ENCODE measurements around the gene MGA.

Gene MGA

DNA sequence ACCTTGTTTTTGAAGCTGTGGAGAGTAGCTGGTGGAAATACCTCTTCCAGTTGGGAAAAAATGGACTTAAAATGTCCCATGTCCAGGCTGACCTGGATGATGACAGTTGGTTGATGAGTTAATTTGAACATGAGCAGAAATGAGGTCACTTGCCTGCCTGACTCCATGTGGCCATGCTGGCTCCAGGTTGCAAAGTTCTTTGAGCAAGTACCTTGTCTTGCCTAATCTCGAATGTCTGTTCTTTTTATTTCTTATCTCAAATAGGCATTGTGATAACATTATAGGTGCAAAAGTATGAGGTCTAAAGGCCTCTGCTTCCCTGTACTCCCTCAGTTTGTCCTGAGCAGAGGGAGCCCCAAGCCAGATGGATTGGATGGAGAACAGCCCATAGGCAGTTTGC lies 123.1 kb downstream of the MGA start:
- no peak for DNase-seq (ENCODE audit: low read depth)

DNA sequence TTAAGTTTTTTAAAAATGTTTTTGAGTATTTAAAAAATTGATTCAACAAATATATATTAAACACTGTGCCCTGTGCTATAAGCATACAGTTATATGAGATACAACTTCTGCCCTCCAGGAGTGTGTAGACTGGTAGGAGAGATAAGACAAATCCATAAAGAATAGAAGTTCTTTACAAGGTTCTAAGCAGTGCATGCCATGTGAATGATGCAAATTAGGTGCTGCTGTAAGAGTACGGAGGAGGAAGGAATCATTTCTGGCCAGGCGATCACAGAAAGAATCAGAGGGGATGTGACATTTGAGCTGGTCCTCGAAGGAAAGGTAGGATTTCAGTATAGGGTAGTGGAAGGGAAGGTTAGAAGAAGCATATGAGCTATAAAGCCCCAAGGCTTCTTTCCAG lies 128.1 kb downstream of the MGA start:
- no peak for DNase-seq (ENCODE audit: low read depth)

DNA sequence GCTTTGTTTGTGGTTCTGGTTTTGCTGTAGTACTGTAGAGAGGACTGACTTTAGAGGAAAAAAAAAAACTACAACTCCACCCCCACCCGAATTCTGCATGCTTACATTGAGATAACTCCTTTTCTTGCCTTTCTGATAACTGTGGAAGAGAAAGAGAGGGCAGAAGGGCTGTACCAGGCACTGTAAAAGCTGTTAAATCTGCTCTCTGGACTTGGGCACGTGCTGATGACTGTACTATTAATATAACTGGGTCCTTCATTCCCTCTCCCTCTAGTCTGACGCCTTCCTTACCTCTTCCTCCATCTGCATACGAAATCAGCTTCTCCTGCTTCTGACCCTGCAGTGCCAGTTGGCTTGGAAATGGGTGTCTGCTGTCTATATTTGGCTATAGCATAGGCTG lies 129.0 kb downstream of the MGA start:
- no peak for DNase-seq (ENCODE audit: low read depth)

DNA sequence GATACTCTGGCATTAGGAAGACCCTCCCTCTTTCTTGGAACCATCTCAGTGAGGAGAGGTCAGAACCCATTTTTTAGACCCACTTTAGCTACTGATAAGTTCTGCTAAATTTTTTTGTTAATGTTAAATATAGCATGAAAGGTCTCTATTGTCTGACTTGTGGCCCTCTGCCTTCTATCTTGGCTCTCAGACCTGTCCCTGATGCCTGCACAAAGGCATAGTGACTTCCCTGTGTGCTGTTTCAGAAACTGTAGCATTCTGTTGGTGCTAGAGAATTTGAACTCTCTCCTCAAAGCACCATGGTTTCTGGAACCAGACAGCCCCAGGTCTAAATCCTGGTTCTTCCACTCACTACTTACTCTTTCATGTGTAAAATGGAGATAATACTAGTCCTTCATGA lies 129.5 kb downstream of the MGA start:
- DNase-seq (ENCODE audit: low read depth), result no peak

DNA sequence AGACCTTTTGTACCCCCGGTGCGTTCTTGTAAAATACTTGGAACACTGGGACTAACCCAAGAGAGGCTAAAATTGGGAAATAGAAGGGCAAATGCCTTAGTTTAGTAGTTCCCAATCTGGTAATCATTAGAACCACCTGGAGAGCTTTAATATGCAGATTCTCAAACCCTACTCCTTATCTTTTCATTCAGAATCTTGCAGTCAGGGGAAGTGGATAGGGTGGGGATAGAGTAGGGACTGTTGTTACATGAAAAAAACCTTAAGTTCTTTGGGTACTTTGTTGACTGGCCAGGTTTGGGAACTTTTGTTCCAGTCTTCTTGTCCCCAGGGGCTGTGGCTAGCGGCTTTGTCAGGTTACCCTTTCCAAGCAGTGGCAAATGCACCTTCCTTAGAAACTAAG lies 130.0 kb downstream of the MGA start:
- DNase-seq (ENCODE audit: low read depth), result no peak

DNA sequence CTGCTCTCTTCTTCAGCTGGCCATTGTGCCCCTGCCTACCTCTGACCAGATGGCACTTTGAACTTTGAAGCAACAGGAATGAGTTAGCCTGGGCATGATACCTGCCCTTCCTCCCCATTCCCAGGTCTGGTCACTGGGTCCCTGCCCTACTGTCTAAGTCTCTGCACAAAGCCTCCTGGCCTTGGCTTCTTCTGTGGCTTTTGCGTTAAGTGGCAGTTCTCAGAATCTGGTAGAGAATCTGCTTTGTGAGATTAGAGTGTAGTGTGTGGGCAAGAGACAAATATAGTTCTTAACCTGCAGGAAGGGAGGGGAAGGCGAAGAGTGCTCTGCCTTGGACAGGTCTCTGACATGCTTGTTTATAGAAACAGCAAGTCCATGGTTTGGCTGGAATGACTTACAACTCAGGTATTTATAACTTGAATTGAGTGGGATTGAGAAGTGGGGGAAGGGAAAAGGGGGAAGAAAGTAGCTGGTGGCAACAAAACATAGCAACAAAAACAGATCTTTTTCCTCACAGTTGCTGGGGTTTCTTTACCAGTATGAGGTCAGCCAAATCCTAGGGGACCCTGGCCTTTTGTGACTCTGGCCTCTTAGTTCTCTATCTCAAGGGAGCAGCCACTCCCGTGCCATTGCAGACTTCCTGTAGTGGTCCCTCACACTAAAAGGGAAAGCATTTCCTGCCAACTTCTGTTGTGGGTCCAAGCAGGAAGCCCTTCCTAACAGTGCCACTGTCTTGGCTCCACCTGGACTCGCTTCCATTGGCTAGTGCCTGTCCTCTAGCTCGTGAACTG lies 130.7 kb downstream of the MGA start:
- no peak for DNase-seq (ENCODE audit: low read depth)

DNA sequence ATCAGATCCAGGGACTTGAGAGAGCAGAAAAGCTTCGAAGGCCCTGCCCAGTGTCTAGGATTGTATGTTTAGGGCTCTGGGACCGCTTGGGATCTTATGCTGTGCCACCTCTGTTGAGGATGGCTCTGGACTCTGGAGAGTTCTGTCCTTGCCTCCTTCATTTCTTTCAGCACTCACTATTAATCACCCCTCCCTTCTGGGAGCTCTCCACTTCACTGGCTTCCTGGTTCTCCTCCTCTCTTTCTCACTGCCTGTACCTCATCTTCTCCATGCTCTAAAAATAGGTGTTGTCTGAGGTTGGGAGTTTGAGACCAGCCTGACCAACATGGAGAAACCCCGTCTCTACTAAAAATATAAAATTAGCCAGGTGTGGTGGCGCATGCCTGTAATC lies 131.3 kb downstream of the MGA start:
- no peak for DNase-seq (ENCODE audit: low read depth)

DNA sequence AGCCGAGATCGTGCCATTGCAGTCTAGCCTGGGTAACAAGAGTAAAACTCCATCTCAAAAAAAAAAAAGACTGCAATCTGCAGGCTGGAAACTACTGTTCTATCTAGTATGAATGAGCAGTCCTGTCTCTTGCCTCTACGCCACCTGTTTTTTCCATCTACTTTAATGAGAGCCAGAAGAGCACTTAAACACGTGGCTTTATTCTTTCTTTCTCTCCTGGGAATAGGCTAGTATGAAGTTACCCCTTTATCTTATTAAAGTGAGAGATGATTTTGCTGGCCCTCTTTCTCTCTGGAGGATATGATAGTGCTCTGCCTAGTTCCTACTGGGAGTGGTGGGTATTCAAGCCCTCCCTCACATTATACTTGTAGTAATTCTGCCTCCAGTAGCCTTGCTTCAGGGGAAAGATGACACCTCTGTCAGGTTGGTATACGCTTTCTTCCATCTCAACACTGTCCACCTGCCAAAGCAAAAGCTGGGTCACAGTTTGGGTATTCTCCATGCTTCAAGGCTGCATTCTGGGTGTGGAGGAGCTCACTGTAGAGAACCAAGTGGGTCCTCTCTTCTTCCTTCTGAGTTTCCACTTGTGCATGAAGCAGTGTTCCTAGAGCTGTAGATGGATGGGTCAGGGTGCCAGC lies 131.9 kb downstream of the MGA start:
- no peak for DNase-seq (ENCODE audit: low read depth)

DNA sequence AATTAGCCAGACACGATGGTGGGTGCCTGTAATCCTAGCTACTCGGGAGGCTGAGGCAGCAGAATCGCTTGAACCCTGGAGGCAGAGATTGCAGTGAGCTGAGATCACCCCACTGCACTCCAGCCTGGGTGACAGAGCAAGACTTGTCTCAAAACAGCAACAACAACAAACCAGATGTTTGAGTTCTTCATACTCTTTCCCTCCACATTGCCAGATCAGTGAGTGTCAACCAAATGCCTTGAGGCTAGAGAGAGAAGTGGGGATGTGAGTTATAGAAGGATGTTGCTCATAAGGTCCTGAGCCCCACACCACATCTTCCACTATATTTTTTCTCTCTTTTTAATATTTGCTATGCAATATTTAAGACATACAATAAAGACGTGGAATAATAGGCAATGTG lies 133.9 kb downstream of the MGA start:
- no peak for DNase-seq (ENCODE audit: low read depth)

DNA sequence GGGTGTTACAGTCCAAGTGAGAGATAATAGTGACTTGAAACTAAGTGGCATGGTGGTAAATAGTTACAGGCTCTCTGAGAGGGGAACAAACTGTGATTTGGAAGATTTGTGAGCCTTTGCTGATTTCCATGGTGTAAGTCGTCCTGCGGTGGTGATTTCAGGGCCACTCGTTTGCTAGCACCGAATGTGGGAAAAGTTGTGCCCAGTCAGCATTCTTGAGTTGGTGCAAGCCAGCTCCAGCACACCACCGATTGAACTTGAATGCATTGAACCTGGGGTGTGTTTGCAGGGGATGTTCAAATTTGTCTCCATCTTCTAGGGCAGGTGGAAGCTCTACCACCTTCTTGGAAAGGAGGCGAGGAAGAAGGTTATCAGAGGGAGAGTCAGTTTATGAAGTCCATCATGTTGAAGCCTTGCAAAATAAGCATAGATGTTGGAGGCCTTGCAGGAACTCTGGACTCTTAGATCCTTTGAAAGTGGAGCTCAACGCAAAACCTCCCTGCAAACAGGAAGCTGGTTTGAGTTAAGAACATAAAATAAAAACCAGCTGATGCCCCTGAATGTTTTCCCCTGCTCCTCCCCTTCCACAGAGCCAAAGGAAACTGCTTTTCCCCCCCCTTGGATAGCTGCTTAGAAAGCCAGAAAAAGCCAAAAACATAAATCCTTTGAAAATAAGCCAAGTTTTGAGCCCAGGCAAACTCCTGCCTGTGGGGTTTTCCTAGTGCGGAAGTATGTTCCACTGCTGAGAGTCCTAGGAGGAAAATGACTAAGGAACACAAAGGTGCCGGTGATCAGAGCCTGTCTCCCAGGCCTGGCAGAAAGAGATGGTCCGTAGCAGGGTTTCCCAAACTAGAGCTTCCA lies 136.0 kb downstream of the MGA start:
- DNase-seq (ENCODE audit: low read depth), result no peak

DNA sequence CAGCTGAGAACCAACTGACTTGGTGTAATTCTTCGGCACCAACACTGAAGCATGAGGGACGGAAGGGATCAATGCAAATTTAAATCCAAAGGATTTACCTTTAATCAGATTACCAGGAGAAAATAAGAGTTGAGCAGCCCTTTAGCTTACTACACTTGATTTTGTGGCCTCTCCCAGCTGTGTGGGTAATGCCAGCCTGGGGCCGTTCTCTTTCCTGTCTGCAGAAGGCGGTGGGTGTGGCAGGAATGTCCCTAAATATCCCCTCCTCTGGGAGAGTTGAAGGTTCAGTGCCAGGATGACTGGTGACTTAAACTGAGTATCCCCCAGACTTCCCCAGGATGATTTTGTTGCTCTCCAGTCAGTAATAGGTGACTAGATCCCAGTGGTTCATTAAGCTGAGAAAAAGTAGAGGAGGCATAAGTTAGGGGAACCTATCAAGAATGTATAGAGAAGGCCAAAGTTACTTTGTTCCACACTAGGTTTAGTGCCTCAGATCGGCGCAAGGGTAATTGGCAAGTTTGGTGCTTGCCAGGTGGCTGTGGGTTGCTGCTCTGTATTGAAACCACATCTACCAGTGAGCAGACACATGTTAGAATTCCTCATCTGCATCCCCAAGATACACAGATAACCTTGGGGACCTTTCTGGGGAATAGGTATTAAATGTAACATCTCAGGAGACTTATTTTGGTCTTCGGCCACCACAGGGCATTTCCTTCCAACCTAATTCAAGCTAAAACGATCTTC lies 137.2 kb downstream of the MGA start:
- no peak for DNase-seq (ENCODE audit: low read depth)

DNA sequence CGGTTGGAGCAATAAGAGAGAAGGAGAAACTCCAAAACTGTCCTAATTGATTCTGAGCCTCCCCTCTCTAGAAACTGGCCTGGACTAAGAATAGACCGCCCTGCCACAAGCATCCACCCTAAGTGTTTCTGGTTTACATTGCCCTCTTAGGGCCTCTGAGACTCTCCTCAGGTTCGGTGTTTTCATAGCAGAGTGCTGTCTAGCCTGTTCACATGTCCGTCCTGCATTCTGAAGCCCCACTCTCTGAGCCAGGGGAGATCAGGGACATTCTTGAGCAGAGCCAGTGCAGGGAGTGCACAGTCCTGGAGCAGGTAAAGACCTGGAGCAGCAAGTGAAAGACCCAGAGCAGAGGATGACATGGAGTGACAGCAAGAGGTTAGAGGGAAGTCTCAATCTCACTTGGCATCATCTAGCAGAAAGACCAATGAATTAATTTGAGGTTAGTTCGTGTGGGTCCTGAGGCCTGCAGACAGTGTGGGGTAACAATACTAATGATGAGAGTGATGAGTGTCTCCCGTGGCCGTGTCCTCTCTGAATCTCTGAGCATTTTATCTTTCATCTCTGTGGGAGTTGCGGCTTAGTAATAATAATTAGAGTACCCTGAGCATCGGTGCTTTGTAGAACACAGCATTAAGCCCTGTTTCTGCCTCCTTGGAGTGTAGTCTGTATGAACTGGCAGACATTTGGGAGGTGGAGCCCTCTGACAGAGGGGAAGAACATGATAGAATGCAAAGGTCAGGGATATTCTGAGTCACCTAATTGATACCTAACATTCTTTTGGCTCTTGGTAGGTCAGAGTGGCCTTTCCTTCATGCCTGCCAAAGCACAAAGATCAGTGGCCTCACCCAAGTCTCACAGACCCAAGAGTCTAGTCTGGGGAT lies 138.6 kb downstream of the MGA start:
- DNase-seq (ENCODE audit: low read depth), result no peak

DNA sequence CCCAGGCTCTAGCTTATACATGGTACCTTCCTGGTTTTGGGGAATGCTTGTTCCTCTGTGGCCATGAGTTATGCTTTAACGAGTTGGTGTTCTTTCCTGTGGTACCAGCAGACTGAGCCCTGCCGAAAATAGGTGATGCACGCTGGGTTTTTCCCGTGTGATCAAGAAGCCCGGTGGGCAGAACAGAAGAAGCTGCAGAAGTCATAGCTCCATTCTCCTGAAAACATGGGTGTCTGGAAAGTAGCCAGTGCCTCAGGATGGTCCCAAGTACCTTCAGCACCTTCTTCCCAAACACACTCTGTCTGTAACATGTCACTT lies 139.2 kb downstream of the MGA start:
- DNase-seq (ENCODE audit: low read depth), result no peak

DNA sequence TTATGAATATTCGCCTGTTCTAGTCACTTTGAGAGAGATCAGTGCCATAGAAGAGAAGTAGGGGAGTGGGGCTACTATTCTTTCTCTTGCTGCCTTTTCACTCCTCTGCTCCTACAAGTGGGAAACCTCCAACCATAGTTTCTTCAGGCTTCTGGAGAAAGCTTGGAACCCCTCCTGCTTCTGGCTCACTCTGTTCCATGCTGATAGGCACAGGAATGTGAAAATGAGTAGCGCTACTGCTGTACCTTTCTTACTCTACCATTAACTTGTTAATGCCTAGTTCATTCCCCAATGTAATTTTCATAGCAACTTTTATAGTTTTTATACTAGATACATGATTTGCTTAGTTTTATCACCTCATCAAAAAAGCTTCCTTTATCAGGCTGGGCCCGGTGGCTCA lies 141.0 kb downstream of the MGA start:
- no peak for DNase-seq (ENCODE audit: low read depth)

DNA sequence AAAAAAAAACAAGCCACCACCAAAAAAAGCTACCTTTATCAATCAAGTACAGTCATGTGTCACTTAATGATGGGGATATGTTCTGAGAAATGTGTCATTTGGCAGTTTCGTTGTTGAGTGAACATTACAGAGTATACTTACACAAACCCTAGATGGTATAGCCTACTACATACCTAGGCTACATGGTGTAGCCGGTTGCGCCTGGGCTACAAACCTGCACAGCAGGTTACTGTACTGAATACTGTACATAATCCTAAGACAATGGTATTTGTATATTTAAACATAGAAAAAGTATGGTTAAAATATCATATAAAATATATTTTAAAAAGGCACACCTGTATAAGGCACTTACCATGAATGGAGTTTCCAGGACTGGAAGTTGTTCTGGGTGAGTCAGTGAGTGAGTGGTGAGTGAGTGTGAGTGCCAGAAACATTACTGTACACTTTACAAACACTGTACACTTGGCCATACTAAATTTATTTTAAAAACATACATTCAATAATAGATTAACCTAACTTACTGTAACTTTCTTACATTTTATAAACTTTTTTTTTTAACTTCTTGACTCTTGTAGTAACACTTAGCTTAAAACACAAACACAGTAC lies 141.7 kb downstream of the MGA start:
- DNase-seq (ENCODE audit: low read depth), result no peak

DNA sequence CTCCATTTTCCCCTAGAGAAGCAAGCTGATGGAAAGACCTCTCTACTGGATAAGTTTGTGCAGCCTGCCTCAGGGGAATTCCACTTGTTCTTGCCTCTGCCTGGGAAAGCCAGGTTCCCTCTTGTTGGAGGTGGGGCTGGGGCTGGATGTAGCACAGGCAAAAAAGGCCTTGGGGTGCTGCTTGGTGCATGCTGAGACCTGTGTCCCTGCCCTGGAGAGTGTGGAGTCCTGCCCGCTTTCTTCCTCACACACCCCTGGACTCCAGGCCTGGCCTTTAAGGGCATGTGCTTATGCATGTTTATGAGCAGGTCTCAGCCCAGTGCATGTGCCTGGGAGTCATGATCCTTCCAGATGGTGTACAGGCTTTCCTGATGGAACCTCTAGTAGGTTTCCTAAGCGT lies 144.2 kb downstream of the MGA start:
- no peak for DNase-seq (ENCODE audit: low read depth)

DNA sequence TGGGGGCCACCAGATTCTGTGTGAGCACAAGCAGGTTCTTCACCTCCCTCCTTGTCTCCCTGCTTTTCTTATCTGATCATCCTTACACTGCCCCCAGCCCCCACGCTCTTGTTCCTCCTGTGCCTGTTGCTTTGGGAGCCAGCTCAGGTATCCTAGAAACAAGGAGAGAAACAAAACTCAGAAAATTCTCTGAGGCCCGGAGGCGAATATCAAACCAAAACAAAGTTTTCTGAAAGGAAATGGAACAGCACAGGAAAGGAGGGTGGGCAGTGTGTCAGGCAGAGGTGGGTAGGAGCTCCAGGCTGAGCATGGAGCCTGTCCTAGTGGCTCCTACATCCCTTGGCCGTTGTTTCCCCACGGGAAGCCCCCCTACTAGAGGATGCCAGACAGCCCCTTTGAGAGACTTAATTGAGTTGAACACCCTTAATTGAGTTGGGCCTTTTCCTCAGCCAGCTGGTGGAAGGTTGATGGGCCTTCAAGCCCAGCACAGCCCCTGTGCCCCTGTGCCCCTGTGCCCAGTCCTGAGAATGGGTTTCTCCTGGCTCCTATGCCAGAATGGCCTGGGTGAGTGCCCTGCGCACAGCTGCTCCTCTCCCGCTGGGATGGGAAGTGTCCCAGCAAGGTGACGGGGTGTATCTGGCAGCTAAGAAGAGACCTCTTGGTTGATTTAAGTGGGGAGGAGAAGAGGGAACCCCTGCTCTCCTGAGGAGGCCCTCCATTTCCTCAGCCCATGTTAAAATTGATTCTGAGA lies 144.9 kb downstream of the MGA start:
- DNase-seq (ENCODE audit: low read depth), result no peak

DNA sequence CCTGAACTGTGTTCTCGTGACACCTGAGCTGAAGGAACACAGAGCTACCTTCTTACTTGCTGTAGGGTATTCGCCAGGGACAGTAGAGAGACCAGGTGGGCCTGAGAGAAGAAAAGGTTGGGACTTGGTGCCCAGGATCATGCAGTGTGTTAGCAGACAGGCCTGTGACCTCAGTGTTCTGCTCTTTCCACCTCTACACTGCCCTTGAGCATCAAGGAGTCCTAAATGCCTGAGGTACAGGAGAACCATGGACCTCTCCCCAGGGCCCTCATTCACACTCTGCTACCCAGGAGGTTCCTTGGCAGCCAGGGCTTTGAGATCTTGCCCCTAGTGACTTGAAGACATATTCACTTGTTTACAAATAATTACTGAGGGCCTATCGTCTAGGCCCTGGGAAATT lies 145.5 kb downstream of the MGA start:
- no peak for DNase-seq (ENCODE audit: low read depth)

DNA sequence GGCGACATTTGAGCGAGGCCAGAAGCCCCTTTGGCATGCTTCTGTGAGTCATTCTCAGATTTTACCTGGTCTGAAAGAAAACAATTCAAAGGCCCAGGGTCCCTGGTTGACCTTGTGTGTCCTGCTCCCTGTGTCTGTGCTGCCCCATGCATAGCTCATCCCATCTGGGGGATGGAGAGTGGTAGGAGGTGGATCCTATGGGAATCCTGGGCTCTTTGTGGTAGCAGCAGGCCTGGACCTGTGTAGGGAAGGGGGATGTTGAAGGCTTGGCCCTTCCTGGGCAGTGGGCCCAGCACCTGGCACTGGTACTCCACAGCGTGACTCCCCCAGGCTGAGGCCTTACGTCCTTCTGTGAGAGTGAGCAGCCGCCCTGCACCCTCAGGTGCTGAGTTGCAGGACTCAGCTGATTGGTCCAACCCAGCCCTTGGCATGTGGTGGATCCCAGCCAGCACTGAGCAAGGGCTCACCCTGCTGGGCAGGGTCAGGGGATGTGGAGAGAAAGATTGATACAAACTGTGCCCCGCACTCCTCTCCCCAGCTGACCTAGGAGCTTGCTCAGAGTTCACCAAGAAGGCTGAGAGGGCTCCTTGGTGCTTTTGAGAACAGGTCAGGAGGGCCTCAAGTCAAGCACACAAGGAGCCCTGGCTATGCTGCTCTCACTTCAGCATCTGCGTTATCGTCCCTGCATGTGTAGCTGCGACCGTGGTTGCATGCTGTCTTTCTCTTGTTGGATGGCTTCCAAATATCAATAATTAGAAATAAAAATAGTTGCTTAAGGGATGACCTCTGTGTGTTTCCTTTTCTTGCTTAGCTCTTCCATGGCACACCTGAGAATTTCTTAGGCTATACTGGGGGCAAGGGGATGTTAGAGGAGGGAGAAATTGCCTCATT lies 146.3 kb downstream of the MGA start:
- no peak for DNase-seq (ENCODE audit: low read depth)
